Activated naive CD4-positive, alpha-beta T cell treated with anti-CD3 and anti-CD28 coated beads, Interleukin-2, amount 50 U/mL, for 72 hours (primary cell): ENCODE measurements around the gene BRD7. TPM values are rescaled to one million over a fixed set of nuclear protein-coding genes. Genes with fewer than 3 reads are reported as not detected.

ENCODE experiments used
- ATAC-seq, 2 donors: fragments of 150-1000 bp; cut with Tn5 transposase; 2 replicates each; pipeline ENCODE4 v1.10.0; 2021; ENCODE audit warnings: mild to moderate bottlenecking in 2 of 2, moderate library complexity in 2 of 2
- DNase-seq, 2 donors: peaks; one replicate each; pipeline ENCODE4 v3.0.0; 2021 to 2022; ENCODE audit warnings: low spot score in 2 of 2
- H3K27ac Mint-ChIP-seq, 2 donors: one replicate each; pipeline ENCODE4 v1.8.0; 2022; ENCODE audit warnings: mild to moderate bottlenecking in 2 of 2, mixed read lengths in 2 of 2
- H3K36me3 Mint-ChIP-seq, 2 donors: one replicate each; pipeline ENCODE4 v1.8.0; 2022; ENCODE audit warnings: mixed read lengths in 2 of 2
- H3K9me3 Mint-ChIP-seq, 2 donors: one replicate each; pipeline ENCODE4 v1.8.0; 2022; ENCODE audit warnings: mixed read lengths in 2 of 2
- total RNA-seq, 2 donors: library from RNA; stranded (reverse); gene quantifications; one replicate each; pipeline ENCODE4 v1.2.3, GENCODE V29; 2022

The BRD7 gene
- total RNA-seq, 2 donors from 2014 or later: 71.5 to 84.9 TPM

GRCh38 chr16:50269769-50270509 lies 98.8 kb downstream of the BRD7 start:
- peak overlapping the region in 1 of 2 donors; percentile 89 for H3K27ac Mint-ChIP-seq

GRCh38 chr16:50269061-50269705 lies 99.6 kb downstream of the BRD7 start:
- no peak for DNase-seq
- no peak for ATAC-seq
- Mint-ChIP-seq H3K27ac (peak overlapping the region; percentile 89 to 92), H3K36me3 (peaks cover 16 to 33% of the 10 kb centered on the region in 2 donors), H3K9me3 (no peaks in the 10 kb centered on the region)

More at GRCh38 chr16:50269769-50270509, 98.8 kb downstream of the BRD7 start:
- DNase-seq (no peak), ATAC-seq (no peak)
- Mint-ChIP-seq H3K36me3 (peaks cover 20 to 29% of the 10 kb centered on the region in 2 donors), H3K9me3 (no peaks in the 10 kb centered on the region)

GRCh38 chr16:50268352-50268751 lies 100.4 kb downstream of the BRD7 start:
- no peak for DNase-seq
- peaks cover 11 to 26% of the 10 kb centered on the region in 2 donors for H3K36me3 Mint-ChIP-seq
- no peak for ATAC-seq
- peak overlapping the region; percentile 89 to 97 for H3K27ac Mint-ChIP-seq
- no peaks in the 10 kb centered on the region for H3K9me3 Mint-ChIP-seq

- no peak for ATAC-seq
- no peaks in the 10 kb centered on the region for H3K9me3 Mint-ChIP-seq
- no peak for DNase-seq
- H3K27ac Mint-ChIP-seq: peak overlapping the region; percentile 89 to 97
- peaks cover 11 to 26% of the 10 kb centered on the region in 2 donors for H3K36me3 Mint-ChIP-seq
Measured at GRCh38 chr16:50267651-50268050, 101.1 kb downstream of the BRD7 start.

- Mint-ChIP-seq H3K36me3 (peaks cover 11 to 26% of the 10 kb centered on the region in 2 donors), H3K9me3 (no peaks in the 10 kb centered on the region), H3K27ac (peak overlapping the region; percentile 89 to 97)
- no peak for DNase-seq
- no peak for ATAC-seq
Measured at GRCh38 chr16:50267151-50267631, 101.6 kb downstream of the BRD7 start.

GRCh38 chr16:50266337-50267091 lies 102.3 kb downstream of the BRD7 start, which contains the start of gene ADCY7:
Gene ADCY7 (plus strand): TSS chr16:50266551. CDS start chr16:50288180, 21,629 bp downstream.
- Mint-ChIP-seq H3K9me3 (no peaks in the 10 kb centered on the region), H3K36me3 (peaks cover 11 to 26% of the 10 kb centered on the region in 2 donors), H3K27ac (peak within 1 kb of the TSS; percentile 89 to 97)
- DNase-seq (peak; percentile 81 to 90), ATAC-seq (peak; percentile 84 to 96)

Other genes with a start within 250 kb of the BRD7 start
- gene TENT4B, start 215.7 kb downstream of the BRD7 start, total RNA-seq: 10 to 100 TPM; 25.7 to 27.9 TPM
- gene ADCY7, start 102.4 kb downstream of the BRD7 start, total RNA-seq: 100 to 1,000 TPM in 1 of 2 donors, 10 to 100 TPM in 1; 78.5 to 104 TPM
- 1 to 10 TPM; 1.4 to 2.1 TPM for gene NKD1, start 179.4 kb upstream of the BRD7 start, total RNA-seq